Fibroblast of villous mesenchyme (primary cell): ENCODE measurements around the gene SPINDOC. TPM values are rescaled to one million over a fixed set of nuclear protein-coding genes. Genes with fewer than 3 reads are reported as not detected.

Source experiments
- DNase-seq: peaks from one replicate; pipeline ENCODE4 v3.0.0-alpha.2; 2010; ENCODE audit warnings: low read depth
- H3K4me3 ChIP-seq: 2 replicates; pipeline ENCODE4 v1.5.1; 2011; ENCODE audit warnings: low read depth, mild to moderate bottlenecking, low read length
- total RNA-seq: library from RNA; depleted of rRNA; stranded (reverse); fragments of >200 nt; gene quantifications from 2 replicates; pipeline ENCODE4 v1.2.3, GENCODE V29; 2012
- TF ChIP-seq, protein P1 (sequence below): IDR thresholded peaks from 2 replicates; pipeline ENCODE4 v1.5.1; 2012; ENCODE audit warnings: low read depth, mild to moderate bottlenecking, low read length; ENCODE audit not compliant: insufficient read depth

The SPINDOC gene
- total RNA-seq, 1 donor: 24.2 TPM

DNA sequence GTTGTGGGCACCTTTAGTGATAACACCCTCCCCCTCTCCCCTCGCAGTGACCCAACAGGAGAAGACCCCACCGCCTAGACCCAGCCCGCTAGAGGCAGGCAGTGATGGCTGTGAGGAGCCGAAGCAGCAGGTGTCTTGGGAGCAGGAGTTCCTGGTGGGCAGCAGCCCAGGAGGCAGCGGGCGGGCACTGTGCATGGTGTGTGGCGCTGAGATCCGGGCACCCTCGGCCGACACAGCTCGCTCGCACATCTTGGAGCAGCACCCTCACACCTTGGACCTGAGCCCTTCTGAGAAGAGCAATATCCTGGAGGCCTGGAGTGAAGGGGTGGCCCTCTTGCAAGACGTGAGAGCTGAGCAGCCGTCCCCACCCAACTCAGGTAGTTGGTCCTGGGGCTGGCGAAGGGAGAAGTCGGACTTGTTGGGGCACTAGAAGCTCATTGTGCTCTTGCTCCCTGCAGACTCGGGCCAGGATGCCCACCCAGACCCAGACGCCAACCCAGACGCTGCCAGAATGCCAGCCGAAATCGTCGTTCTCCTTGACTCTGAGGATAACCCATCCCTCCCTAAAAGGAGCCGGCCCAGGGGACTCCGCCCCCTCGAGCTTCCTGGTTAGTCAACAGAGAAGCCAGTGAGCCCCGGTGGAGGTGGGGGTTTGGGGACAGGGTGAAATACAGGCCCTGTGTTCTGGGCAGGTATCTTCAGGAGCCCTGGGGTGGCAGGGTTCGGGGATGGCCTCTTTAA lies 4.7 kb downstream of the SPINDOC start:
- H3K4me3 ChIP-seq: no peak overlapping the region
- TF ChIP-seq, protein P1, sequence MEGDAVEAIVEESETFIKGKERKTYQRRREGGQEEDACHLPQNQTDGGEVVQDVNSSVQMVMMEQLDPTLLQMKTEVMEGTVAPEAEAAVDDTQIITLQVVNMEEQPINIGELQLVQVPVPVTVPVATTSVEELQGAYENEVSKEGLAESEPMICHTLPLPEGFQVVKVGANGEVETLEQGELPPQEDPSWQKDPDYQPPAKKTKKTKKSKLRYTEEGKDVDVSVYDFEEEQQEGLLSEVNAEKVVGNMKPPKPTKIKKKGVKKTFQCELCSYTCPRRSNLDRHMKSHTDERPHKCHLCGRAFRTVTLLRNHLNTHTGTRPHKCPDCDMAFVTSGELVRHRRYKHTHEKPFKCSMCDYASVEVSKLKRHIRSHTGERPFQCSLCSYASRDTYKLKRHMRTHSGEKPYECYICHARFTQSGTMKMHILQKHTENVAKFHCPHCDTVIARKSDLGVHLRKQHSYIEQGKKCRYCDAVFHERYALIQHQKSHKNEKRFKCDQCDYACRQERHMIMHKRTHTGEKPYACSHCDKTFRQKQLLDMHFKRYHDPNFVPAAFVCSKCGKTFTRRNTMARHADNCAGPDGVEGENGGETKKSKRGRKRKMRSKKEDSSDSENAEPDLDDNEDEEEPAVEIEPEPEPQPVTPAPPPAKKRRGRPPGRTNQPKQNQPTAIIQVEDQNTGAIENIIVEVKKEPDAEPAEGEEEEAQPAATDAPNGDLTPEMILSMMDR: no peak
- DNase-seq: no peak

DNA sequence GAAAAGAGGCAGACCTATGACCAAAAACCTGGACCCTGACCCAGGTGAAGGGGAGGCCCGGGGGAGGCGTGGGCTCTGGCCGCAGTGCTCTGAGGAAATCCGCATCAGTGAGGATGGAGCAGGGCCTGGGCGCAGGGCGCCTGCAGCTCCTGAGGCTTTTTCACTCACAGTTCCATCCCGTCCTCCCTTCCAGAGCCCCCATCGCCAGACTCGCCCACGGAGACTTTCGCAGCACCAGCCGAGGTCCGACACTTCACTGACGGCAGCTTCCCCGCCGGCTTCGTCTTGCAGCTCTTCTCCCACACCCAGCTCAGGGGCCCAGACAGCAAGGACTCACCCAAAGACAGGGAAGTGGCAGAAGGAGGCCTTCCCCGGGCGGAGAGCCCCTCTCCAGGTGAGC lies 5.4 kb downstream of the SPINDOC start:
- TF ChIP-seq, protein P1: no peak
- no peak for DNase-seq
- no peak overlapping the region for H3K4me3 ChIP-seq

DNA sequence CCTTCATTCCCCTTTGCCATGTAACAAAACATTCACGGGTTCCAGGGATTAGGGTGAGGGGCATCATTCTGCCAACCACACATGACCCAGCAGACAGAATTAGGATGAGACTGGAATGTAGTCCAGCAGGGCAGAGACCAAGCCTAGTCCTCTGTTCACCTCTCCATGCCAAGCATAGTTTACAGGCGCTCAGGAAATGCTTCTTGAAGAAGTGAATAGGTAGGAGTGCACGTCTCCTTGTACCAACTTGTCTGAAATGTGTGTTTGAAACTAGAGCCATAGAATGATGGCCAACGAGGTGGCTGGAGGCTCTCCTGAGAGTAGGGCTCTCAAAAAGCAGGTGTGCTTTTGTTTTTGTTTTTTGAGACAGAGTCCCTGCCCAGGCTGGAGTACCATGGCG lies 8.2 kb downstream of the SPINDOC start:
- TF ChIP-seq, protein P1: no peak
- DNase-seq: no peak
- no peak overlapping the region for H3K4me3 ChIP-seq

DNA sequence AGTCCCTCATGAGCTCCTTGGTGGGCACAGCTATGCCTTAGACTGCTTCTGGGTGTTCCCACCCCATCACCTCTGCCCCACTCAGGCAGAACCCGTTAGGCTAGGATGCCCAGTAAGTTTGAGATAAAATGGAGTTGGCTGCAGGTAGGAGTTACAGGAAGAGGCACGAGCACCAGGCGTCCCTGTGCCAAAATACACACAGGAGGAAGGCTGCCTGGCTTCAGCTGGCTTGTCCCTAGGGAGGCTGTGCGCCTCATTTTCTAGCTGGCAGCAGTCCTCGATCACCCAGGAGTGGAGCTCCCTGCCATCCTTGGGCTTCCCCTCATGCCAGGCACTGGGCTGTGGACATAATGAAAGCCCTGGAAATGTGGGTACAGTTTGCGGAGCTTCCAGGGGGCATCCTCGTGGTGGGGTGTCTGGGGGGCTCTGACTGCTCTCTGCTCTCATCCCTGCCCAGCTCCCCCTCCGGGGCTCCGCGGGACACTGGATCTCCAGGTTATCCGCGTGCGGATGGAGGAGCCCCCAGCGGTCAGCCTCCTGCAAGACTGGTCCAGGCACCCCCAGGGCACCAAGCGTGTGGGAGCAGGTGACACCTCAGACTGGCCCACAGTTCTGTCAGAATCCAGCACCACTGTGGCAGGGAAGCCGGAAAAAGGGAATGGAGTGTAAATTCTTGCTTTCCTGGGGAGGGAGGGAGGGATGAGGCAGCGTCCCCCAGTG lies 13.4 kb downstream of the SPINDOC start:
- DNase-seq: no peak
- TF ChIP-seq, protein P1: no peak
- H3K4me3 ChIP-seq: no peak overlapping the region

DNA sequence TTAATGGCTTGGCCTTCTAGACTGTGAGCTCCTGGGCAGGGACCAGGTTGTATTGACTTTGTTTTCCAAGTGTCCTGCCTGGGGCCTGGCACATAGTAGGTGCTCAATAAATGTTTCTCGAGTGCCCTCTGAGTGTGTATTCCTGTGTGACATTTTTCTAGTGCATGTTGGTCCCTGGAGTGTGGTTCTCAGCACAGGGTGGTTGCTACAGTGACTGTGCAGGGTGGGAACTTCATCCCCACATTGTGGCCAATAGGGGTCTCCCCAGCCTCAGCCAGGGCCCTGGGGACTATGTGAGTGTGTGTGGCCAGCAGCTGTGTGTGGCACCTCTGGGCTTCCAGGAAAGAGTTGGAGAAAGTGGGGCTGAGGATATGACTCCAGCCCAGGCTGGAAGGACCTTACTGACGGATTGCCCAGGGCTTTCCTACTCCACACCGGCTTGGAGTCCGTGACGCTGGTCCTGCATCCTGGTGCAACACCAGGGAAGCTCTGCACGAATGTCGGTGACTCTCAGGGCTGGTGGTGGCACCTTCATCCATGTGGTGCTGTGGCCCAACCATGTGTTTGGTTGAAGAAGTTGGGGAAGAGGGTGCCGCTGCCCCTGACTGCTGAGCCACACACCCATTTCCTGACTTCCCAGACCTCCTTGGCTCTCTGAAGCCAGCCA lies 16.7 kb downstream of the SPINDOC start:
- H3K4me3 ChIP-seq: no peak overlapping the region
- DNase-seq: peak; percentile 38
- TF ChIP-seq, protein P1: peak; percentile 52

DNA sequence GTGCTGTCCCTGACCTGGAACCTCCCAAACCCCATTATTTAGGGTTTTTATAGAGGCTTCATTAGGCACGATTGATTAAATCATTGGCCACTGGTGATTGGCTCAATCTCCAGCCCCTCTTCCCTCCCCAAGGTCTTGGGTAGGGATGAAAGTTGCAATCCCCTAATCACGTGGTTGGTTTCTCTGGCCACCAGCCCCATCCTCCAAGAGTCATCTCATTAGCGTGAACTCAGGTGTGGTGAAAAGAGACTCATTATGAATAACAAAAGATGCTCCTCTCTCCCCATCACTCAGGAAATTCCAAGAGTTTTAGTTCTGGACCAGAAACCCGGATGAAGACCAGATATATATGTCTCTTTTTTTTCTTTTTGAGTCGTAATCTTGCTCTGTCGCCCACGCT lies 18.1 kb downstream of the SPINDOC start:
- H3K4me3 ChIP-seq: no peak overlapping the region
- no peak for DNase-seq
- TF ChIP-seq, protein P1: no peak
